Testis (tissue), 3 donors: ENCODE measurements around the gene ZC3H7B. TPM values are rescaled to one million over a fixed set of nuclear protein-coding genes. Genes with fewer than 3 reads are reported as not detected.
A peak's percentile ranks its signal among the peaks of the same experiment; 100 is the strongest.
"Not testable (repeated sequence)": the region's sequence is repeated elsewhere in the genome, so short reads cannot be mapped to it uniquely, and the experiment has no call there.

Experiments
- DNase-seq: peaks from one replicate; pipeline ENCODE4 v3.0.0-alpha.2; 2019
- H3K27ac ChIP-seq, 2 donors: fragments of 200-600 bp; sonication (generic); one replicate each; pipeline ENCODE4 v1.5.1; 2019
- H3K27me3 ChIP-seq: fragments of 200-600 bp; sonication (generic); one replicate; pipeline ENCODE4 v1.5.1; 2019
- H3K36me3 ChIP-seq: fragments of 200-600 bp; sonication (generic); one replicate; pipeline ENCODE4 v1.5.1; 2017; ENCODE audit warnings: low read depth; ENCODE audit errors: missing control alignments
- H3K4me1 ChIP-seq: fragments of 200-600 bp; sonication (generic); one replicate; pipeline ENCODE4 v1.5.1; 2019
- H3K4me3 ChIP-seq, 2 donors: fragments of 200-600 bp; sonication (generic); one replicate each; pipeline ENCODE4 v1.5.1; 2017 to 2019
- H3K9me3 ChIP-seq: fragments of 200-600 bp; sonication (generic); one replicate; pipeline ENCODE4 v1.5.1; 2017
- POLR2A ChIP-seq: fragments of 450-650 bp; IDR thresholded peaks from one replicate; pipeline ENCODE4 v1.6.1; 2017; ENCODE audit warnings: antibody characterized with exemption, mild to moderate bottlenecking, moderate library complexity
- WGBS, 2 donors: methylation state at CpG; one replicate each; pipeline ENCODE4 v1.1.5; 2018; 5-methylcytosine and 5-hydroxymethylcytosine counted together
- intact Hi-C: fragments of 100-400 bp; cut with DNase I; formaldehyde crosslinking; loops from one replicate; pipeline ENCODE4 v1.15.1; 2023; ENCODE audit warnings: low total_unique reads
- polyA plus RNA-seq: library from polyadenylated mRNA; stranded (reverse); fragments of 350-450 nt; fragmentation: Illumina TruSeq; extraction: RNeasy Lipid Tissue Mini Kit (QIAGEN cat#74804); gene quantifications from one replicate; pipeline ENCODE4 v1.2.3, GENCODE V29; 2014; ENCODE audit warnings: low read depth, low replicate concordance; ENCODE audit not compliant: insufficient read depth
- total RNA-seq, 2 donors: library from RNA; depleted of rRNA; stranded (reverse); fragments of >200 nt; gene quantifications; one replicate each; pipeline ENCODE4 v1.2.3, GENCODE V29; 2016
- TF ChIP-seq, protein P1 (sequence below), 3 experiments: fragments of 450-650 bp in 2 of 3; fragments of 200-600 bp in 1 of 3; sonication (generic) in 1 of 3; IDR thresholded peaks; one replicate each; pipeline ENCODE4 v1.5.1; 2016 to 2019; ENCODE audit warnings: antibody characterized with exemption in 3 of 3, mild to moderate bottlenecking in 2 of 3, moderate library complexity in 1 of 3

ZC3H7B gene
- total and polyA plus RNA-seq, 3 donors from 2014 or later = 38.9 to 63.0 (median 56.4) TPM

DNA sequence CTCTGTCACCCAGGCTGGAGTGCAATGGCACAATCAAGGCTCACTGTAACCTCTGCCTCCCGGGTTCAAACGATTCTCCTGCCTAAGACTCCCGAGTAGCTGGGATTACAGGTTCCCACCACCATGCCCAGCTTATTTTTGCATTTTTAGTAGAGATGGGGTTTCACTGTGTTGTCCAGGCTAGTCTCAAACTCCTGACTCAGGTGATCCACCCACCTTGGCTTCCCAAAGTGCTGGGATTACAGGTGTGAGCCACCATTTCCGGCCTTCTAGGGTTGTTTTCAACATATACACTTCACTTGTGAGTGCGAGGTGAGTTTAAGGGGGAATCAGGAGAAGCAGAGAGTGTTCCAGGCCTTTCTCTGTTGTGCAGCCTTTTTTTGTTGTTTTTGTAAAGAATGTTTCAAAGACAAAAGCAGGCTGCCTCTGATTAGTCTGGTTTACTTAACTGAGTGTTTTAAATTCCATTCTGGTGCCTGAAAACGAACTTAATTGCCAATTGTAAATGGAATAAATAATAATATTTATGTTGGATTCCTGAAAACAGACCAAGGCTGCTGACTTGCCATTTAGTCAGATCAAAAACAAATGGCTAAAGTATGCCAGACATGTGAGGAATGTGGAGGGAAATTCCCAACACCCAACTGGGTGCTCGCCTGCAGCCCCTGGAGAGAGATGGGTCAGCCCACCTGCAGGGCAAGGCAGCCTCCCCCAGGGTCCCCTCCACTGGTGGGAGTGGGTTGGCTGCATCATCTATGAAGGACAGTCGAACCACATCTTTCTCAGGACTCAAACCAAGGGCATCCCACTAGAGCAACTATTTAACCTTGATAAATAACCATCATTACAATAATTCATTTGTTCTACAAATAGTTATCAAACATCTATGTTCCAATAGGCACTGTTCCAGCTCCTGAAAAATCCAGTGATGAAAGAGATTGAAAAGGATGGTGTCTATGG is 10.8 kb upstream of the ZC3H7B start:
- Histone ChIP-seq H3K9me3 (no peaks in the 10 kb centered on the region), H3K27me3 (no peaks in the 10 kb centered on the region), H3K4me3 (no peak overlapping the region), H3K36me3 (no peaks in the 10 kb centered on the region), H3K4me1 (peaks cover 13% of the 10 kb centered on the region), H3K27ac (peak overlapping the region; percentile 76 to 81)
- intact Hi-C loops = no loop called here
- WGBS, 2 donors = 51 to 54% methylated on average over 8 of the region's 8 CpGs
- TF ChIP-seq POLR2A = no peak
- TF ChIP-seq, protein P1, sequence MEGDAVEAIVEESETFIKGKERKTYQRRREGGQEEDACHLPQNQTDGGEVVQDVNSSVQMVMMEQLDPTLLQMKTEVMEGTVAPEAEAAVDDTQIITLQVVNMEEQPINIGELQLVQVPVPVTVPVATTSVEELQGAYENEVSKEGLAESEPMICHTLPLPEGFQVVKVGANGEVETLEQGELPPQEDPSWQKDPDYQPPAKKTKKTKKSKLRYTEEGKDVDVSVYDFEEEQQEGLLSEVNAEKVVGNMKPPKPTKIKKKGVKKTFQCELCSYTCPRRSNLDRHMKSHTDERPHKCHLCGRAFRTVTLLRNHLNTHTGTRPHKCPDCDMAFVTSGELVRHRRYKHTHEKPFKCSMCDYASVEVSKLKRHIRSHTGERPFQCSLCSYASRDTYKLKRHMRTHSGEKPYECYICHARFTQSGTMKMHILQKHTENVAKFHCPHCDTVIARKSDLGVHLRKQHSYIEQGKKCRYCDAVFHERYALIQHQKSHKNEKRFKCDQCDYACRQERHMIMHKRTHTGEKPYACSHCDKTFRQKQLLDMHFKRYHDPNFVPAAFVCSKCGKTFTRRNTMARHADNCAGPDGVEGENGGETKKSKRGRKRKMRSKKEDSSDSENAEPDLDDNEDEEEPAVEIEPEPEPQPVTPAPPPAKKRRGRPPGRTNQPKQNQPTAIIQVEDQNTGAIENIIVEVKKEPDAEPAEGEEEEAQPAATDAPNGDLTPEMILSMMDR (IDR thresholded peaks at IDR 0.05) = no peak
- DNase-seq = no peak

DNA sequence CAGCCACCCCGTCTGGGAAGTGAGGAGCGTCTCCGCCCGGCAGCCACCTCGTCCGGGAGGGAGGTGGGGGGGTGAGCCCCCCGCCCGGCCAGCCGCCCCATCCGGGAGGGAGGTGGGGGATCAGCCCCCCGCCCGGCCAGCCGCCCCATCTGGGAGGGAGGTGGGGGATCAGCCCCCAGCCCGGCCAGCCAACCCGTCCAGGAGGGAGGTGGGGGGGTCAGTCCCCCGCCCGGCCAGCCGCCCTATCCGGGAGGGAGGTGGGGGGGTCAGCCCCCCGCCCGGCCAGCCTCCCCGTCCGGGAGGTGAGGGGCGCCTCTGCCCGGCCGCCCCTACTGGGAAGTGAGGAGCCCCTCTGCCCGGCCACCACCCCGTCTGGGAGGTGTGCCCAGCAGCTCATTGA is 6.5 kb upstream of the ZC3H7B start:
- WGBS, 2 donors = 71% methylated on average over 10 of the region's 28 CpGs; no CpG with 5 or more reads in 1 of the 2 donors
- H3K36me3 ChIP-seq, intact Hi-C loops, H3K27me3 ChIP-seq, H3K9me3 ChIP-seq, H3K27ac ChIP-seq, DNase-seq, H3K4me3 ChIP-seq: not testable (repeated sequence)
- peaks cover 13% of the 10 kb centered on the region for H3K4me1 ChIP-seq

DNA sequence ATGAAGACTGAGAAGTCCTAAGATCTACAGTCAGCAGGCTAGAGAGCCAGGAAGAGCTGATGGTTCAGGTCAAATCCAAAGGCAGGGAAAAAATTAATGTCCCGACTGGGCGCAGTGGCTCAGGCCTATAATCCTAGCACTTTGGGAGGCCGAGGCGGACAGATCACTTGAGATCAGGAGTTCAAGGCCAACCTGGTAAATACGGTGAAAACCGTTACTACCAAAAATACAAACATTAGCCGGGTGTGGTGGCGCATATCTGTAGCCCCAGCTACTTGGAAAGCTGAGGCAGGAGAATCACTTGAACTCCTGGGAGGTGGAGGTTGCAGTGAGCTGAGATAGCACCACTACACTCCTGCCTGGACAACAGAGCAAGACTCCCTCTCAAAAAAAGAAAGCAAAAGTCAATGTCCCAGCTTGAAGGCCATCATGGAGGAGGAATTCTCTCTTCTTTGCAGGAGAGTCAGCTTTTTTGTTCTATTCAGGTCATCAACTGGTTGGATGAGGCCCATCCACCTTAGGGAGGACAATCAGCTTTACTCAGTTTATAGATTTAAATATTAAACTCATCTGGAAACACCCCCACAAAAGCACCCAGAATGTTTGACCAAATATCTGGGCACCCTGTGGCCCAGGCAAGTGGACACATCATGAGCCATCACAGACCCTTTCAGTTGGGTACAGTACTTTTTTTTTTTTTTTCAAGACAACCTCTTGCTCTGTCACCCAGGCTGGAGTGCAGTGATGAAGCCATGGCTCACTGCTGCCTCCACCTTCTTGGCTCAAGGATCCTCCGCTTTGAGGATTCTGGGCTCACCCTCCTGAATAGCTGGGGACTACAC is 4.3 kb upstream of the ZC3H7B start:
- intact Hi-C loops = no loop called here
- Histone ChIP-seq H3K4me1 (peaks cover 4% of the 10 kb centered on the region), H3K9me3 (no peaks in the 10 kb centered on the region), H3K27me3 (no peaks in the 10 kb centered on the region), H3K36me3 (no peaks in the 10 kb centered on the region), H3K4me3 (no peak overlapping the region), H3K27ac (no peak overlapping the region)
- TF ChIP-seq POLR2A = no peak
- TF ChIP-seq, protein P1 (IDR thresholded peaks at IDR 0.05) = no peak
- DNase-seq = no peak
- WGBS, 2 donors = 75 to 84% methylated on average over 9 of the region's 9 CpGs

DNA sequence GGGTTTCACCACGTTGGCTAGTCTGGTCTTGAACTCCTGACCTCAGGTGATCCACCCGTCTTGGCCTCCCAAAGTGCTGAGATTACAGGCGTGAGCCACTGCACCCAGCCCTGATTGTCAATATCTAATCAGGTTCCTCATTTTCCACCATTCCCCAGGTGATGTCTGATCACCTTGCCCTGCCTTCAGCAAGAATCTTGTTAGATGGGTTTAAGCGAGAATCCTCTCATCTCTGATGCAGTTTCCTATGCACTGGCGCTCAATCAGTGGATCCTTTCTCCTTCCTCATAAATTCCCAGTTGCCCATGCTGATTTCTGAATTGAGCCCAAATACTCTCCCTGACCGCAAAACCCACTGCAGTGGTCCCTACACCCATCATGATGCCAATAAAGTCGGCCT is 664 bp upstream of the ZC3H7B start:
- no peak for DNase-seq
- H3K4me1 ChIP-seq = peaks cover 22% of the 10 kb centered on the region
- peak overlapping the region; percentile 90 to 93 for H3K4me3 ChIP-seq
- H3K27me3 ChIP-seq = no peaks in the 10 kb centered on the region
- TF ChIP-seq, protein P1 (IDR thresholded peaks at IDR 0.05) = no peak
- no peak for TF ChIP-seq POLR2A
- no peaks in the 10 kb centered on the region for H3K9me3 ChIP-seq
- peak overlapping the region; percentile 95 for H3K27ac ChIP-seq
- H3K36me3 ChIP-seq = no peaks in the 10 kb centered on the region
- intact Hi-C loops = no loop called here
- 24 to 34% methylated on average over 7 of the region's 7 CpGs for WGBS, 2 donors
